ENCODE measurements around the gene DHRS1.

The DHRS1 gene

GRCh38 chr14:24263848-24264247 lies 35.7 kb downstream of the DHRS1 start:
- no peak for DNase-seq (ENCODE audit: low read depth in 2 of 2)

- no peak for DNase-seq (ENCODE audit: low read depth in 2 of 2)
Observed at GRCh38 chr14:24262821-24263733, 36.5 kb downstream of the DHRS1 start, which contains the start of gene TGM1. Gene TGM1 (minus strand): TSS chr14:24263177. CDS start chr14:24262352, 825 bp downstream.

- no peak for DNase-seq (ENCODE audit: low read depth in 2 of 2)
Observed at GRCh38 chr14:24261969-24262327, 37.6 kb downstream of the DHRS1 start.

- no peak for DNase-seq (ENCODE audit: low read depth in 2 of 2)
Observed at GRCh38 chr14:24261256-24261968, 38.2 kb downstream of the DHRS1 start.

GRCh38 chr14:24260780-24261157 lies 38.8 kb downstream of the DHRS1 start:
- no peak for DNase-seq (ENCODE audit: low read depth in 2 of 2)

- DNase-seq (ENCODE audit: low read depth in 2 of 2) = no peak
Observed at GRCh38 chr14:24260026-24260779, 39.4 kb downstream of the DHRS1 start.

GRCh38 chr14:24259282-24260025 lies 40.1 kb downstream of the DHRS1 start:
- no peak for DNase-seq (ENCODE audit: low read depth in 2 of 2)

GRCh38 chr14:24258548-24259265 lies 40.9 kb downstream of the DHRS1 start:
- no peak for DNase-seq (ENCODE audit: low read depth in 2 of 2)

- no peak for DNase-seq (ENCODE audit: low read depth in 2 of 2)
Observed at GRCh38 chr14:24258119-24258518, 41.5 kb downstream of the DHRS1 start.

- DNase-seq (ENCODE audit: low read depth in 2 of 2) = no peak
Observed at GRCh38 chr14:24256960-24257359, 42.6 kb downstream of the DHRS1 start.

GRCh38 chr14:24255931-24256711 lies 43.5 kb downstream of the DHRS1 start:
- DNase-seq (ENCODE audit: low read depth in 2 of 2) = no peak

GRCh38 chr14:24255438-24255837 lies 44.1 kb downstream of the DHRS1 start:
- DNase-seq (ENCODE audit: low read depth in 2 of 2) = no peak

GRCh38 chr14:24254630-24255392 lies 44.8 kb downstream of the DHRS1 start:
- DNase-seq (ENCODE audit: low read depth in 2 of 2) = no peak

GRCh38 chr14:24253936-24254335 lies 45.6 kb downstream of the DHRS1 start:
- no peak for DNase-seq (ENCODE audit: low read depth in 2 of 2)

GRCh38 chr14:24252289-24253124 lies 47.1 kb downstream of the DHRS1 start:
- no peak for DNase-seq (ENCODE audit: low read depth in 2 of 2)

- no peak for DNase-seq (ENCODE audit: low read depth in 2 of 2)
Observed at GRCh38 chr14:24251880-24252288, 47.7 kb downstream of the DHRS1 start.

GRCh38 chr14:24250354-24250753 lies 49.2 kb downstream of the DHRS1 start:
- DNase-seq (ENCODE audit: low read depth in 2 of 2) = no peak
